ENCODE data around the gene ROPN1L.

The ROPN1L gene

DNA sequence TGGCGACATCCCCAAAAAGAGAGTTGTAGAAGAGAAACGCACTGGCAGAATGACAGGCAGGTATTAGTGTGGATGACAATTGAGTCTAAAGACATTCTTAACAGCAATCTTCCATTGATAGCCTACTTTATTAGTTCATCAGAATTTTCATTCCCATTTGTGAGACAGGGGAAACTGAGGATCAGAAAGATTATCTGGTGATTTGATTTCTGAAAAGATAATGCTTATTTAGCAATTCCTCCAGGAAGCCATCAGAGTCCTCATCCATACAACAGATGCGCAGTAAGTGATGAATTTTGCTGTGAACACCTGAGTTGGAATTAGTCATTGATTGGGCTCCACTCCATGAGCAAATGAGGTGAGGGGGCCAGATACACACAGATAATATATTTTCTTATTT is 64.9 kb downstream of the ROPN1L start:
- Histone ChIP-seq H3F3A (ENCODE audit: low read depth) (no peaks in the 10 kb centered on the region), H3K9me2 (replicated peaks; ENCODE audit: low read depth, low read length) (no peaks in the 10 kb centered on the region), H3K4me3 (ENCODE audit: low read length, poor library complexity, severe bottlenecking) (no peak overlapping the region), H3K36me3 (ENCODE audit: insufficient read depth, low read length) (no peaks in the 10 kb centered on the region), H4K20me1 (ENCODE audit: insufficient read depth, low read length, poor library complexity, severe bottlenecking) (no peaks in the 10 kb centered on the region), H3K9me3 (ENCODE audit: insufficient read depth, low read depth, low read length) (no peaks in the 10 kb centered on the region), H3K79me2 (ENCODE audit: insufficient read depth, low read length) (no peaks in the 10 kb centered on the region), H3K9ac (ENCODE audit: low read depth, low read length, poor library complexity, severe bottlenecking) (no peak overlapping the region), H3K4me2 (ENCODE audit: low read depth, low read length, poor library complexity, severe bottlenecking) (no peak overlapping the region), H3K4me1 (ENCODE audit: insufficient read depth, low read length, poor library complexity, severe bottlenecking) (no peaks in the 10 kb centered on the region), H2AFZ (ENCODE audit: low read length) (no peak overlapping the region), H3K27me3 (ENCODE audit: insufficient read depth, low read length, poor library complexity, severe bottlenecking) (no peaks in the 10 kb centered on the region)
- TF ChIP-seq, protein P1, sequence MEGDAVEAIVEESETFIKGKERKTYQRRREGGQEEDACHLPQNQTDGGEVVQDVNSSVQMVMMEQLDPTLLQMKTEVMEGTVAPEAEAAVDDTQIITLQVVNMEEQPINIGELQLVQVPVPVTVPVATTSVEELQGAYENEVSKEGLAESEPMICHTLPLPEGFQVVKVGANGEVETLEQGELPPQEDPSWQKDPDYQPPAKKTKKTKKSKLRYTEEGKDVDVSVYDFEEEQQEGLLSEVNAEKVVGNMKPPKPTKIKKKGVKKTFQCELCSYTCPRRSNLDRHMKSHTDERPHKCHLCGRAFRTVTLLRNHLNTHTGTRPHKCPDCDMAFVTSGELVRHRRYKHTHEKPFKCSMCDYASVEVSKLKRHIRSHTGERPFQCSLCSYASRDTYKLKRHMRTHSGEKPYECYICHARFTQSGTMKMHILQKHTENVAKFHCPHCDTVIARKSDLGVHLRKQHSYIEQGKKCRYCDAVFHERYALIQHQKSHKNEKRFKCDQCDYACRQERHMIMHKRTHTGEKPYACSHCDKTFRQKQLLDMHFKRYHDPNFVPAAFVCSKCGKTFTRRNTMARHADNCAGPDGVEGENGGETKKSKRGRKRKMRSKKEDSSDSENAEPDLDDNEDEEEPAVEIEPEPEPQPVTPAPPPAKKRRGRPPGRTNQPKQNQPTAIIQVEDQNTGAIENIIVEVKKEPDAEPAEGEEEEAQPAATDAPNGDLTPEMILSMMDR (conservative IDR thresholded peaks at IDR 0.05; ENCODE audit: low read length) = no peak
- no peak for TF ChIP-seq EZH2phosphoT487 (IDR thresholded peaks at IDR 0.05; ENCODE audit: borderline replicate concordance)

DNA sequence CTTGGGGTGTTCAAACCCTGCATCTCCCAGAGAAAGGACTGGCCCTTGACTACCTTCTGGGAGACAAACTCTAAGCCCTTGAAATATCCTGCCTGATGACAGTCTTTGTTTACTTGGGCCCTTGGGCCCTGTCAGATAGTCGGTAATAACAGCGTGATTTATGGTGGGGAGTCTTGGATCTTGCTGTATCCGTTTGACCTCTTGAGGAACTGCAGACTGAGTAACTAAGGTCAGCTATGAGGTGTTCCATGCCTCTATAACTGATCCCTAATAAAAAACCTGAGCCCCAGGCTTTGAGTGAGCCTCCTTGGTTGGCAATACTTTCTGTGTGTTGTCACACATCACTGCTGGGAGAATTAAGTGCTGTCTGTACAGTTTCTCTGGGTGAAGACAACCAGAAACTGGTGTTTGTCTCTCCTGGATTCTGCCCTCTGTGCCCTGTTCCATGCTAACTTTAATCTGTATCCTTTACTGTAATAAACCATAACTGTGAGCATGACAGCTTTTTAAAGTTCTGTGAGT is 66.0 kb downstream of the ROPN1L start:
- Histone ChIP-seq H3K79me2 (ENCODE audit: insufficient read depth, low read length) (no peaks in the 10 kb centered on the region), H3K9me3 (ENCODE audit: insufficient read depth, low read depth, low read length) (no peaks in the 10 kb centered on the region), H3K4me2 (ENCODE audit: low read depth, low read length, poor library complexity, severe bottlenecking) (no peak overlapping the region), H3K4me1 (ENCODE audit: insufficient read depth, low read length, poor library complexity, severe bottlenecking) (no peaks in the 10 kb centered on the region), H3F3A (ENCODE audit: low read depth) (no peaks in the 10 kb centered on the region), H3K27me3 (ENCODE audit: insufficient read depth, low read length, poor library complexity, severe bottlenecking) (no peaks in the 10 kb centered on the region), H3K36me3 (ENCODE audit: insufficient read depth, low read length) (no peaks in the 10 kb centered on the region), H4K20me1 (ENCODE audit: insufficient read depth, low read length, poor library complexity, severe bottlenecking) (no peaks in the 10 kb centered on the region), H2AFZ (ENCODE audit: low read length) (no peak overlapping the region), H3K9ac (ENCODE audit: low read depth, low read length, poor library complexity, severe bottlenecking) (no peak overlapping the region), H3K4me3 (ENCODE audit: low read length, poor library complexity, severe bottlenecking) (no peak overlapping the region), H3K9me2 (replicated peaks; ENCODE audit: low read depth, low read length) (no peaks in the 10 kb centered on the region)
- TF ChIP-seq EZH2phosphoT487 (IDR thresholded peaks at IDR 0.05; ENCODE audit: borderline replicate concordance) = no peak
- TF ChIP-seq, protein P1 (conservative IDR thresholded peaks at IDR 0.05; ENCODE audit: low read length) = no peak

DNA sequence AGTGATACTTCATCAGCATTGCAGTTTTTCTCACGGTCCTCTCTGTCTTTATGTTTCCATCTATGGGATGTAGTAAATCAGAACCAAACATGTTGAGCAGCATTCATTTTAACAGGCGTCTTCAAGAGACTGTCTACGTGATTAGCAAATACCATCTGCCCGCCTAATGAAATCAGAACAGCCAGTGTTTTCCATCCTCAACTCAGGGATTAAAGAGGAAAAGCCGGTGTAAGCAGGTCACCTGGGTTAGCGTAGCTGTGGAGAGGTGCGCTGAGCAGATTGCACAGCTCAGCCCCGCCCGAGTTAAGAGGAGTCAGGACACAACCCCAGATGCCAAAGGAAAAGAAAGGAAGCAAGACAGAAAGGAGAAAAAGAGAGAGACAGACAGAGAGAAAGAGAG is 67.9 kb downstream of the ROPN1L start:
- Histone ChIP-seq H3K9ac (ENCODE audit: low read depth, low read length, poor library complexity, severe bottlenecking) (no peak overlapping the region), H3F3A (ENCODE audit: low read depth) (no peaks in the 10 kb centered on the region), H2AFZ (ENCODE audit: low read length) (no peak overlapping the region), H3K4me2 (ENCODE audit: low read depth, low read length, poor library complexity, severe bottlenecking) (no peak overlapping the region), H3K9me3 (ENCODE audit: insufficient read depth, low read depth, low read length) (no peaks in the 10 kb centered on the region), H3K4me3 (ENCODE audit: low read length, poor library complexity, severe bottlenecking) (no peak overlapping the region), H3K9me2 (replicated peaks; ENCODE audit: low read depth, low read length) (no peaks in the 10 kb centered on the region), H4K20me1 (ENCODE audit: insufficient read depth, low read length, poor library complexity, severe bottlenecking) (no peaks in the 10 kb centered on the region), H3K27me3 (ENCODE audit: insufficient read depth, low read length, poor library complexity, severe bottlenecking) (no peaks in the 10 kb centered on the region), H3K4me1 (ENCODE audit: insufficient read depth, low read length, poor library complexity, severe bottlenecking) (no peaks in the 10 kb centered on the region), H3K79me2 (ENCODE audit: insufficient read depth, low read length) (no peaks in the 10 kb centered on the region), H3K36me3 (ENCODE audit: insufficient read depth, low read length) (no peaks in the 10 kb centered on the region)
- no peak for TF ChIP-seq EZH2phosphoT487 (IDR thresholded peaks at IDR 0.05; ENCODE audit: borderline replicate concordance)
- TF ChIP-seq, protein P1 (conservative IDR thresholded peaks at IDR 0.05; ENCODE audit: low read length) = no peak
